HG02759 (cell line): Measurements from ENCODE around the gene HOGA1.
"Not testable (repeated sequence)": the region's sequence is repeated elsewhere in the genome, so short reads cannot be mapped to it uniquely, and the experiment has no call there.

ENCODE experiments used
- ATAC-seq: cut with Tn5 transposase; IDR thresholded peaks from one replicate; pipeline ENCODE4 v1.9.1; 2021; ENCODE audit warnings: mild to moderate bottlenecking, moderate library complexity; ENCODE audit not compliant: unreplicated experiment

The HOGA1 gene

GRCh38 chr10:97554336-97554735, 29.9 kb upstream of the HOGA1 start:
- ATAC-seq, result not testable (repeated sequence)

GRCh38 chr10:97555541-97555940, 28.6 kb upstream of the HOGA1 start:
- ATAC-seq, result not testable (repeated sequence)

- not testable (repeated sequence) for ATAC-seq
These were observed 23.3 kb upstream of the HOGA1 start for GRCh38 chr10:97560731-97561381.

- ATAC-seq, result not testable (repeated sequence)
These were observed 22.7 kb upstream of the HOGA1 start for GRCh38 chr10:97561386-97562077.

GRCh38 chr10:97562329-97562728, 21.9 kb upstream of the HOGA1 start:
- ATAC-seq, result not testable (repeated sequence)

GRCh38 chr10:97563337-97563736, 20.9 kb upstream of the HOGA1 start:
- ATAC-seq, result no peak

- ATAC-seq, result no peak
These were observed 19.4 kb upstream of the HOGA1 start for GRCh38 chr10:97564776-97565175.

- no peak for ATAC-seq
These were observed 17.7 kb upstream of the HOGA1 start for GRCh38 chr10:97566336-97566996.

GRCh38 chr10:97567891-97568290, 16.3 kb upstream of the HOGA1 start:
- ATAC-seq, result no peak

- no peak for ATAC-seq
These were observed 13.9 kb upstream of the HOGA1 start for GRCh38 chr10:97570146-97570788.

GRCh38 chr10:97570789-97571471, 13.3 kb upstream of the HOGA1 start:
- ATAC-seq, result no peak

GRCh38 chr10:97571622-97572021, 12.6 kb upstream of the HOGA1 start:
- no peak for ATAC-seq

- ATAC-seq, result no peak
These were observed 11.8 kb upstream of the HOGA1 start, which contains the start of gene ANKRD2 for GRCh38 chr10:97572214-97572989. Gene ANKRD2, plus strand, starts transcription at chr10:97572779. Its CDS starts 10 bp downstream, at chr10:97572789.

GRCh38 chr10:97573021-97573420, 11.2 kb upstream of the HOGA1 start:
- no peak for ATAC-seq

- no peak for ATAC-seq
These were observed 10.5 kb upstream of the HOGA1 start for GRCh38 chr10:97573672-97574071.

GRCh38 chr10:97574374-97575126, 9.6 kb upstream of the HOGA1 start:
- ATAC-seq, result no peak

GRCh38 chr10:97575127-97575668, 9.0 kb upstream of the HOGA1 start:
- ATAC-seq, result no peak

GRCh38 chr10:97576487-97576886, 7.7 kb upstream of the HOGA1 start:
- not testable (repeated sequence) for ATAC-seq

GRCh38 chr10:97577701-97578100, 6.5 kb upstream of the HOGA1 start:
- ATAC-seq, result no peak
